ENCODE data around the gene FRMD4A. TPM values are rescaled to one million over a fixed set of nuclear protein-coding genes. Genes with fewer than 3 reads are reported as not detected.

The FRMD4A gene
- total RNA-seq, 2 donors from 2014 or later = 18.9 to 46.1 TPM

DNA sequence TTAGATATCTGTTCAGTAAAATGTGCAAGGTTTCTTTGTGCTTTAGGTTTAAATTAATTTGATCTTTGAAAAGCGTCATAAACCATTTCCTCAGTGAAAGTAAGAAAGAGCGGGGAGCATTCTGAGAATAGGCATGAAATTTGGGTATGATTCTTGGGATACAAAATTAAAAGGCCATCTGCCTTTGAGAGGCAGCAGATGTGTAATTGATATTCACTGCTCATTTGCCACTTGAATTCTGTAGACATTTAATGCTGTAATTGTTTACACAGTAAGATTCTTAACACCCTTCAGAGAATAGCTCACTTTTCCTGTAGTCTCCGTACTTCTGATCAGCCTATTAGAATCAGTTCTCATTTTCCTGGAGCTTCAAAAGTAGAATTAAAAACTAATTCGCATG lies 18.7 kb downstream of the FRMD4A start:
- H3K36me3 ChIP-seq (replicated peaks in 1 of 2; ENCODE audit: insufficient read depth in 1 of 2, low read depth in 2 of 2) = no peaks in the 10 kb centered on the region
- TF ChIP-seq, protein P1, sequence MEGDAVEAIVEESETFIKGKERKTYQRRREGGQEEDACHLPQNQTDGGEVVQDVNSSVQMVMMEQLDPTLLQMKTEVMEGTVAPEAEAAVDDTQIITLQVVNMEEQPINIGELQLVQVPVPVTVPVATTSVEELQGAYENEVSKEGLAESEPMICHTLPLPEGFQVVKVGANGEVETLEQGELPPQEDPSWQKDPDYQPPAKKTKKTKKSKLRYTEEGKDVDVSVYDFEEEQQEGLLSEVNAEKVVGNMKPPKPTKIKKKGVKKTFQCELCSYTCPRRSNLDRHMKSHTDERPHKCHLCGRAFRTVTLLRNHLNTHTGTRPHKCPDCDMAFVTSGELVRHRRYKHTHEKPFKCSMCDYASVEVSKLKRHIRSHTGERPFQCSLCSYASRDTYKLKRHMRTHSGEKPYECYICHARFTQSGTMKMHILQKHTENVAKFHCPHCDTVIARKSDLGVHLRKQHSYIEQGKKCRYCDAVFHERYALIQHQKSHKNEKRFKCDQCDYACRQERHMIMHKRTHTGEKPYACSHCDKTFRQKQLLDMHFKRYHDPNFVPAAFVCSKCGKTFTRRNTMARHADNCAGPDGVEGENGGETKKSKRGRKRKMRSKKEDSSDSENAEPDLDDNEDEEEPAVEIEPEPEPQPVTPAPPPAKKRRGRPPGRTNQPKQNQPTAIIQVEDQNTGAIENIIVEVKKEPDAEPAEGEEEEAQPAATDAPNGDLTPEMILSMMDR (IDR thresholded peaks at IDR 0.05) = no peak
- no peak for TF ChIP-seq POLR2A (IDR thresholded peaks at IDR 0.05)
- no peak for DNase-seq
- intact Hi-C loops (cut with DNase I) = no loop called here
- H3K4me1 ChIP-seq = no peaks in the 10 kb centered on the region
- 74 to 81% methylated on average over 4 of the region's 4 CpGs for WGBS, 2 donors
- H3K27me3 ChIP-seq = no peaks in the 10 kb centered on the region
- H3K4me3 ChIP-seq = no peak overlapping the region
- H3K9me3 ChIP-seq = no peaks in the 10 kb centered on the region
- no peak for ATAC-seq
- no peak overlapping the region for H3K27ac ChIP-seq

DNA sequence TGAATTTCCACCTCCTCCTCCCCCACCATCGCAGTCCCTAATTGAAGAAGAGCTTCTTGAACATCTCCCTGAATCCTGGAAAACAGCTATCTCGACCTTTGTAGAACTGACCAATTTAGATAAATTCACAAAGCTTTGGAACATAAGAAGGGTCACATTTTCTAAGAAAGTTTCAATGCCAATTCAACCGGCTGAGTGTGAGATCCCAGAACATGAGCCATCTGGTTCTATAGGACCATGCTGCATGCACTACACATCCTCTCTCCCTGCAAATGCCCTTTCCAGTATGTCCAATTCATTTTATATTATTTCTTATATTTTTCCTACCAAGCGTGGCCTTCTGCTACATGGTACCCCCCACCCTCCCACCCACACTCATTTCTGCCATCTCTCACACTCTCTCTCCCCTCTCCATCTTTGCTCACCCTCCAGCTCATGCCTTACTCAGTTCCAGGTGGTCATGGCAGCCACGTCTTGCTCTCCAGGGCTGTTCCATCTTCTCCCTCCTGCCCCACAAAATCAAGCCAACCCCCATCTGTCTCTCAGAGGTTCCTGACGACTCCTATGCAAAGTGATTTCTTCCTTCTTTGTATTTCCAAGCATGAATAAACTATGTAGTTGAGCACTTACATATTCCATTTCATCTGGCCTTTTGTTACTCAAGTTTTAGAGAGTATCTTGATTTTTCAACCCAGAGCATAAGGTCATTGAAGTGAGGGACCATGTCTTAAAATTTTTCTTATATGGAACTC lies 19.3 kb downstream of the FRMD4A start:
- no peak for DNase-seq
- H3K36me3 ChIP-seq (replicated peaks in 1 of 2; ENCODE audit: insufficient read depth in 1 of 2, low read depth in 2 of 2) = no peaks in the 10 kb centered on the region
- H3K9me3 ChIP-seq = no peaks in the 10 kb centered on the region
- H3K27ac ChIP-seq = no peak overlapping the region
- TF ChIP-seq, protein P1 (IDR thresholded peaks at IDR 0.05) = no peak
- no peak for TF ChIP-seq POLR2A (IDR thresholded peaks at IDR 0.05)
- H3K27me3 ChIP-seq = no peaks in the 10 kb centered on the region
- no peak overlapping the region for H3K4me3 ChIP-seq
- H3K4me1 ChIP-seq = peaks cover 3% of the 10 kb centered on the region
- 90% methylated on average over 6 of the region's 6 CpGs for WGBS, 2 donors
- no peak for ATAC-seq
- intact Hi-C loops (cut with DNase I) = no loop called here

- H3K9me3 ChIP-seq = no peaks in the 10 kb centered on the region
- TF ChIP-seq, protein P1 (IDR thresholded peaks at IDR 0.05) = no peak
- TF ChIP-seq POLR2A (IDR thresholded peaks at IDR 0.05) = no peak
- H3K4me3 ChIP-seq = no peak overlapping the region
- 64 to 75% methylated on average over 10 of the region's 10 CpGs for WGBS, 2 donors
- no peak overlapping the region for H3K27ac ChIP-seq
- H3K36me3 ChIP-seq (replicated peaks in 1 of 2; ENCODE audit: insufficient read depth in 1 of 2, low read depth in 2 of 2) = no peaks in the 10 kb centered on the region
- no peak for ATAC-seq
- intact Hi-C loops (cut with DNase I) = no loop called here
- DNase-seq = no peak
- peaks cover 6% of the 10 kb centered on the region for H3K4me1 ChIP-seq
- no peaks in the 10 kb centered on the region for H3K27me3 ChIP-seq
These were observed 21.1 kb downstream of the FRMD4A start for GRCh38 chr10:14309593-14309992.

- intact Hi-C loops (cut with DNase I) = no loop called here
- 14 to 17% methylated on average over 5 of the region's 5 CpGs for WGBS, 2 donors
- H3K27me3 ChIP-seq = no peaks in the 10 kb centered on the region
- H3K9me3 ChIP-seq = no peaks in the 10 kb centered on the region
- ATAC-seq (peak; percentile 58), DNase-seq (peak in 1 of 4 donors; percentile 42)
- H3K4me1 ChIP-seq = peaks cover 6% of the 10 kb centered on the region
- H3K4me3 ChIP-seq = no peak overlapping the region
- H3K27ac ChIP-seq = peak overlapping the region in 3 of 4 donors; percentile 12 to 60 (median 15)
- H3K36me3 ChIP-seq (replicated peaks in 1 of 2; ENCODE audit: insufficient read depth in 1 of 2, low read depth in 2 of 2) = no peaks in the 10 kb centered on the region
- no peak for TF ChIP-seq POLR2A (IDR thresholded peaks at IDR 0.05)
- TF ChIP-seq, protein P1 (IDR thresholded peaks at IDR 0.05) = no peak
These were observed 24.5 kb downstream of the FRMD4A start for GRCh38 chr10:14306190-14306589.

DNA sequence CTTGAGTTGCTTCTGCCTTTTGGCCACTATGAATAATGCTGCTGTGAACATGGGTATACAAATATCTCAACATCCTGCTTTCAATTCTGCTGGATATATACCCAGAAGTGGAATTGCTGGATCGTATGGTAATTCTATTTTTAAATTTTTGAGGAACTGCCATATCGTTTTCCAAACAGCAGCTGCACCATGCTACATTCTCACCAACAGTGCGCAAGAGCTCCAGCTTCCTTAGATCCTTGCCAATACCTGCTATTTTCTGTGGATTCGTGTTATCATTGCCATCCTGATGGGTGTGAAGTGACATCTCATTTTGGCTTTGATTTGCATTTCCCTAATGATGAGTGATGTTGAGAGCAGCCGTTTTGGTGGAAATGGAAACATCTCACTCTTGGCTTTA lies 26.7 kb downstream of the FRMD4A start:
- peak overlapping the region in 3 of 4 donors; percentile 23 to 54 (median 40) for H3K27ac ChIP-seq
- H3K4me3 ChIP-seq = no peak overlapping the region
- TF ChIP-seq, protein P1 (IDR thresholded peaks at IDR 0.05) = no peak
- TF ChIP-seq POLR2A (IDR thresholded peaks at IDR 0.05) = no peak
- no peaks in the 10 kb centered on the region for H3K36me3 ChIP-seq (replicated peaks in 1 of 2; ENCODE audit: insufficient read depth in 1 of 2, low read depth in 2 of 2)
- ATAC-seq (peak; percentile 49), DNase-seq (peak in 2 of 4 donors; percentile 35 to 38)
- no peaks in the 10 kb centered on the region for H3K9me3 ChIP-seq
- H3K4me1 ChIP-seq = peaks cover 6% of the 10 kb centered on the region
- no peaks in the 10 kb centered on the region for H3K27me3 ChIP-seq
- intact Hi-C loops (cut with DNase I) = no loop called here
- 30 to 55% methylated on average over 5 of the region's 5 CpGs for WGBS, 2 donors
